Loucy (cell line): ENCODE measurements around the gene ARHGAP24.

ENCODE experiments used
- H2AFZ ChIP-seq: fragments of 200-600 bp; sonication (generic); 2 replicates; pipeline ENCODE4 v1.6.0; 2016; ENCODE audit warnings: antibody characterized with exemption, mild to moderate bottlenecking, low read length, moderate library complexity
- H3F3A ChIP-seq: fragments of 200-600 bp; 2 replicates; pipeline ENCODE4 v1.6.0; 2016; ENCODE audit warnings: antibody characterized with exemption, low read depth, mild to moderate bottlenecking
- H3K27me3 ChIP-seq: fragments of 200-600 bp; sonication (generic); 2 replicates; pipeline ENCODE4 v1.6.1; 2014; ENCODE audit warnings: low read length, mild to moderate bottlenecking; ENCODE audit not compliant: insufficient read depth, poor library complexity, severe bottlenecking
- H3K36me3 ChIP-seq: fragments of 200-600 bp; sonication (generic); 2 replicates; pipeline ENCODE4 v1.6.1; 2016; ENCODE audit warnings: low read length; ENCODE audit not compliant: insufficient read depth
- H3K4me1 ChIP-seq: fragments of 200-600 bp; sonication (generic); 2 replicates; pipeline ENCODE4 v1.5.1; 2014; ENCODE audit warnings: low read length, mild to moderate bottlenecking; ENCODE audit not compliant: insufficient read depth, poor library complexity, severe bottlenecking
- H3K4me2 ChIP-seq: fragments of 200-600 bp; sonication (generic); 2 replicates; pipeline ENCODE4 v1.6.0; 2014; ENCODE audit warnings: antibody characterized with exemption, low read length, low read depth, mild to moderate bottlenecking; ENCODE audit not compliant: poor library complexity, severe bottlenecking
- H3K4me3 ChIP-seq: fragments of 200-600 bp; sonication (generic); 2 replicates; pipeline ENCODE4 v1.5.1; 2014; ENCODE audit warnings: low read length, mild to moderate bottlenecking, mixed read lengths; ENCODE audit not compliant: poor library complexity, severe bottlenecking
- H3K79me2 ChIP-seq: fragments of 200-600 bp; sonication (generic); 2 replicates; pipeline ENCODE4 v1.6.1; 2014; ENCODE audit warnings: low read length; ENCODE audit not compliant: insufficient read depth
- H3K9ac ChIP-seq: fragments of 200-600 bp; sonication (generic); 2 replicates; pipeline ENCODE4 v1.6.0; 2014; ENCODE audit warnings: mild to moderate bottlenecking, low read depth, low read length, moderate library complexity; ENCODE audit not compliant: poor library complexity, severe bottlenecking
- H3K9me2 ChIP-seq: fragments of 200-600 bp; sonication (generic); replicated peaks from 2 replicates; pipeline ENCODE4 v1.6.1; 2016; ENCODE audit warnings: low read depth, low read length, mixed read lengths
- H3K9me3 ChIP-seq: fragments of 200-600 bp; sonication (generic); 2 replicates; pipeline ENCODE4 v1.6.1; 2014; ENCODE audit warnings: mild to moderate bottlenecking, antibody characterized with exemption, low read length, low read depth; ENCODE audit not compliant: insufficient read depth
- H4K20me1 ChIP-seq: fragments of 200-600 bp; sonication (generic); 2 replicates; pipeline ENCODE4 v1.6.0; 2014; ENCODE audit warnings: antibody characterized with exemption, low read length, mild to moderate bottlenecking; ENCODE audit not compliant: insufficient read depth, poor library complexity, severe bottlenecking
- CTCF ChIP-seq: fragments of 200-600 bp; sonication (generic); conservative IDR thresholded peaks from 2 replicates; pipeline ENCODE4 v1.5.1; 2014; ENCODE audit warnings: mild to moderate bottlenecking, antibody characterized with exemption, low read length
- EZH2phosphoT487 ChIP-seq: fragments of 200-600 bp; IDR thresholded peaks from 2 replicates; pipeline ENCODE4 v1.6.1; 2018; ENCODE audit warnings: antibody characterized with exemption, mild to moderate bottlenecking, moderate library complexity, borderline replicate concordance

ARHGAP24 gene

DNA sequence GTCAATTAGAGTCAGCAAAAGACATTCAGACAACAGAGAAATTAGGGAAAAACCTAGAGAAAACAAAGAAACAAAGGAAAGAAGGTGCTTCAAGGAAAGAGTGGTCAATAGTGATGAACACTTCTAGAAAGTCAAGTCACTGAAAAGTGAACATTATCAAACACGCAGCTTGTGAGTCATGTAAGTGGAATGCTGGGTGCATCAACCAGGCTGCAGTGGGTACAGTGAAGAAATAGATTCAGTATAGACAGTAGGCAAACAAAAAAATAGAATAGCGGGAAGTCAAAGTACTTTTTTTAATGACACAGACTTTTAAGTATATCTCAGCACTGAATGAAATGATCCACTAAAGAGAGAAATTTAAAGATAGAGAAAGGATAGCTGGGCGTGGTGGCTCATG is 245.8 kb downstream of the ARHGAP24 start:
- TF ChIP-seq EZH2phosphoT487 (no peak), CTCF (no peak)
- no peak overlapping the region for H3K4me3 ChIP-seq
- H4K20me1 ChIP-seq, result no peaks in the 10 kb centered on the region
- no peaks in the 10 kb centered on the region for H3K79me2 ChIP-seq
- no peaks in the 10 kb centered on the region for H3F3A ChIP-seq
- H3K9ac ChIP-seq, result no peak overlapping the region
- no peaks in the 10 kb centered on the region for H3K9me3 ChIP-seq
- no peak overlapping the region for H3K4me2 ChIP-seq
- H2AFZ ChIP-seq, result no peak overlapping the region
- H3K9me2 ChIP-seq, result no peaks in the 10 kb centered on the region
- no peaks in the 10 kb centered on the region for H3K27me3 ChIP-seq
- H3K4me1 ChIP-seq, result no peaks in the 10 kb centered on the region
- no peaks in the 10 kb centered on the region for H3K36me3 ChIP-seq

DNA sequence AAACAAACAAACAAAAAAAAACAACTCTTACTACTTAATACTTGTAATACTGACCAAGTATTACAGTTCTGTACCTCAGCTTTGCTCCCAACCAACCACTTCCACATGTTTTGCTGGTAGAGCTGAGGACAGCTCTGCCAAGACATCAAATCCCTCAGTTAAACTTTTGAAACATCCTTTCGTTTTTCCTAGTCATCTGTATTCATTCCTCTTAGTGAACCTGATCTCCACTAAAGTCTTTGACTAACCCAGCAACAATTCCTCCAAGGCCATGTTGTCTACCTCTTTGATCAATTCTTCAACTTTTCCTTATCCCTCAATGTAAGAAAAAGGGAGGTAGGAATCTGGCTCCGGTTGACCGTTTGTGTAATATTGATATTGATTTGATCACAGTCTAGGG is 247.5 kb downstream of the ARHGAP24 start:
- H3F3A ChIP-seq, result no peaks in the 10 kb centered on the region
- H3K4me1 ChIP-seq, result no peaks in the 10 kb centered on the region
- no peaks in the 10 kb centered on the region for H4K20me1 ChIP-seq
- no peak for TF ChIP-seq EZH2phosphoT487
- no peak for TF ChIP-seq CTCF
- H3K9me2 ChIP-seq, result no peaks in the 10 kb centered on the region
- no peak overlapping the region for H2AFZ ChIP-seq
- no peak overlapping the region for H3K4me2 ChIP-seq
- H3K79me2 ChIP-seq, result no peaks in the 10 kb centered on the region
- H3K9me3 ChIP-seq, result no peaks in the 10 kb centered on the region
- H3K36me3 ChIP-seq, result no peaks in the 10 kb centered on the region
- no peak overlapping the region for H3K9ac ChIP-seq
- H3K4me3 ChIP-seq, result no peak overlapping the region
- H3K27me3 ChIP-seq, result no peaks in the 10 kb centered on the region

- H3K36me3 ChIP-seq, result no peaks in the 10 kb centered on the region
- no peak overlapping the region for H3K9ac ChIP-seq
- H2AFZ ChIP-seq, result no peak overlapping the region
- H3K27me3 ChIP-seq, result no peaks in the 10 kb centered on the region
- no peaks in the 10 kb centered on the region for H3K9me2 ChIP-seq
- H3K9me3 ChIP-seq, result no peaks in the 10 kb centered on the region
- no peaks in the 10 kb centered on the region for H3K4me1 ChIP-seq
- no peaks in the 10 kb centered on the region for H3F3A ChIP-seq
- no peak overlapping the region for H3K4me3 ChIP-seq
- no peaks in the 10 kb centered on the region for H4K20me1 ChIP-seq
- H3K79me2 ChIP-seq, result no peaks in the 10 kb centered on the region
- TF ChIP-seq CTCF, result no peak
- H3K4me2 ChIP-seq, result no peak overlapping the region
Observed at GRCh38 chr4:85722807-85723206, 247.9 kb downstream of the ARHGAP24 start.
